Activated T-cell treated with anti-CD3 and anti-CD28 coated beads, Interleukin-2, amount 50 U/mL, for 72 hours (primary cell): ENCODE measurements around the gene GPRIN3. TPM values are rescaled to one million over a fixed set of nuclear protein-coding genes. Genes with fewer than 3 reads are reported as not detected.
A peak's percentile ranks its signal among the peaks of the same experiment; 100 is the strongest.

Source experiments
- ATAC-seq, 2 donors: fragments of 150-1000 bp; cut with Tn5 transposase; replicated peaks in 1 of 2; 2 replicates each; pipeline ENCODE4 v1.10.0; 2021; ENCODE audit warnings: moderate library complexity in 2 of 2, mild to moderate bottlenecking in 1 of 2
- DNase-seq, 2 donors: peaks; one replicate each; pipeline ENCODE4 v3.0.0; 2021 to 2022; ENCODE audit warnings: mixed read lengths in 1 of 2
- H3K27ac Mint-ChIP-seq: one replicate; pipeline ENCODE4 v1.8.0; 2022; ENCODE audit warnings: mild to moderate bottlenecking, moderate library complexity, mixed read lengths
- H3K27me3 Mint-ChIP-seq: one replicate; pipeline ENCODE4 v1.8.0; 2022; ENCODE audit warnings: low read depth, mixed read lengths
- H3K36me3 Mint-ChIP-seq, 2 donors: one replicate each; pipeline ENCODE4 v1.8.0; 2022; ENCODE audit warnings: mixed read lengths in 2 of 2, mild to moderate bottlenecking in 1 of 2; ENCODE audit not compliant: insufficient read depth in 2 of 2
- H3K4me1 Mint-ChIP-seq: one replicate; pipeline ENCODE4 v1.8.0; 2022; ENCODE audit warnings: low read depth, mixed read lengths
- H3K4me3 Mint-ChIP-seq, 2 donors: one replicate each; pipeline ENCODE4 v1.8.0; 2022; ENCODE audit warnings: mild to moderate bottlenecking in 2 of 2, mixed read lengths in 2 of 2, moderate library complexity in 2 of 2
- H3K9me3 Mint-ChIP-seq, 2 donors: one replicate each; pipeline ENCODE4 v1.8.0; 2022; ENCODE audit warnings: mixed read lengths in 2 of 2
- total RNA-seq, 2 donors: library from RNA; stranded (reverse); gene quantifications; one replicate each; pipeline ENCODE4 v1.2.3, GENCODE V29; 2022

The GPRIN3 gene
- total RNA-seq, 2 donors from 2014 or later, result 19.9 to 32.3 TPM

DNA sequence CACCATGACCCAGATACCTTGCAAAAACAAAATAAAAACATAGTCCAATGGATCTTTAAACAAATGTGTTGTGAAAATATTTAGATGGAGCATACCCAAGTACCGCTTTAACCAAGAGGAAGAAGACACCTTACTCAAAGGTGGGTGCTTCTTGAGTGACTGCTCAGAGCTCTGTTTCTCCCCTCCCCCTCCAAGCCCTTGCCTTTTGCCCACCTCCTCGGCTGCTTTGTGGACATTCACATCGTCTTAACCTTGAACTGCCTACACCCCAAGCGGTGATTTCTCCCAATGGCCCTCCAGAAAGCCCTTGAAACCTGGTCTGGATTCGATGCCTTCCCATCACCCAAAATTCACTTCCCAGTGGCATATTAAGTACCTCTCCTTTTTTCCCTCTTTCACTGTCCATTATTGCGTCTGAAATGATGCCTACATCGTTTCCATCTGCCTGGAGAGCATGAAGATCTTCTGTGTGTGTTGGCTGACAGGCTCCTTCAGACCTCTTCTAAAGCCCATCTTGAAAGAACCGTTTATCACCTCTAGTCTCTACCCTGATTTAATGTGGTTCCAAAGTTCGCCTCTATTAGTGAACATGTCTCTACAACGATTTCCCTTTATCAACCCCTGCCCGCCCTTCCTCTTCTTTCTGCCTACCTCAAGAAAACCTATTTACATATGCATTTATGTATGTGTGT is 968 bp downstream of the GPRIN3 start:
- H3K36me3 Mint-ChIP-seq, result peaks cover 3 to 11% of the 10 kb centered on the region in 2 donors
- H3K27me3 Mint-ChIP-seq, result no peaks in the 10 kb centered on the region
- peaks cover 63% of the 10 kb centered on the region for H3K4me1 Mint-ChIP-seq
- ATAC-seq, result peak in 1 of 2 donors; percentile 17
- H3K4me3 Mint-ChIP-seq, result peak overlapping the region; percentile 85 to 92
- no peak for DNase-seq
- peak overlapping the region; percentile 75 for H3K27ac Mint-ChIP-seq
- H3K9me3 Mint-ChIP-seq, result no peaks in the 10 kb centered on the region

DNA sequence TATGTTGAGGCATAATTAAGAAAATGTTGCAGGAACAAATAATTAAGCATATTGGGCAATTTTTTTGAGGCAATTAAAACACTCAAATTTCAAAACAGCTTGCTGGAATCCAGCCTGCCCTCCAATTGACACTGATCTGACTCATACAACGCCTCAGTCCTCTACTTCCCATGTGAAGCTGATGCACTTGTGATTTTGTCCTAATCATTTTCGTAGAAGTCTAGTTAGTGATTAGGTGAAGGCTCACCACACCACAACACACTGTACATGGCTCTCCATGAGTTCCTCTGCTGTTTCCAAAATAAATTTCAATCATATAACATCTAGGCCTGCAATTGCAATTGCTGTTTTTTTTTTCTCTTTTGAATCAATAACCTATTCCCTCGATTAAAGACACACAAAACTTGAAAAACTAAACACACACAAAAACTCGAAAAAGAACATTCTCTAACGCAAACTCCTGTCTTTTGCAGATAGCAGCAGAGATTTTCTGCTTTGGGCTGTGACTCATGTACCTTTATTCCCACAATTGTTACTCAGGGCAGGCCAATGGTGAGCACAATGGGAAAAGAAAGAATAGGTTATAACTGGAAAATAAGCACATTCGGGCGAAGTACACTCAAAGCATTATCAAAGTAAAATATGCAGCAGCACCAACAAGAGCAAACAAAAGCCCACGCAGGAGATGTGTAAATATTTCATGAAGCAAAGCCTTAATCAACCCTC is 1.7 kb downstream of the GPRIN3 start:
- H3K9me3 Mint-ChIP-seq, result no peaks in the 10 kb centered on the region
- H3K4me3 Mint-ChIP-seq, result peak overlapping the region; percentile 85 to 92
- DNase-seq, result no peak
- peaks cover 71% of the 10 kb centered on the region for H3K4me1 Mint-ChIP-seq
- H3K36me3 Mint-ChIP-seq, result peaks cover 3 to 11% of the 10 kb centered on the region in 2 donors
- H3K27ac Mint-ChIP-seq, result peak overlapping the region; percentile 75
- no peaks in the 10 kb centered on the region for H3K27me3 Mint-ChIP-seq
- ATAC-seq, result peak; percentile 39 to 53

DNA sequence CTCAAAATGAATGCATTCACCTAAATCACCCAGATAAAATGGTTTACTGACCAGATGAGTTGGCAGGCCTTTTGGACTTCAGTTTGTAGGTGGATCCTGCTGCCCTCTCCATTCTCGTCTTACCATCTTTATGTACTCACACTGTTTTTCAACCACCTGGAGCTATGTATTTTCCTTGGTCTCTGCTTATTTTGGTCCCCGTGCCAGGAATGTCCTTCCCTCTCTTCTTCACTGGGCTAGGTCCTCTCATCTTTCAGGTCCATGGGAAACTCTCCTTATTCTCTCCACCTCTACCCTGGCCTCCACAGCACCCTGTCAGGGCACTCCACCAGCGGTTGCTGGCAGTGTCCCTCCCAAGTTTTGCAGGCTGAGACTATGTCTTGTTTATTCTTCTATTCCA is 2.6 kb downstream of the GPRIN3 start:
- H3K27me3 Mint-ChIP-seq, result no peaks in the 10 kb centered on the region

DNA sequence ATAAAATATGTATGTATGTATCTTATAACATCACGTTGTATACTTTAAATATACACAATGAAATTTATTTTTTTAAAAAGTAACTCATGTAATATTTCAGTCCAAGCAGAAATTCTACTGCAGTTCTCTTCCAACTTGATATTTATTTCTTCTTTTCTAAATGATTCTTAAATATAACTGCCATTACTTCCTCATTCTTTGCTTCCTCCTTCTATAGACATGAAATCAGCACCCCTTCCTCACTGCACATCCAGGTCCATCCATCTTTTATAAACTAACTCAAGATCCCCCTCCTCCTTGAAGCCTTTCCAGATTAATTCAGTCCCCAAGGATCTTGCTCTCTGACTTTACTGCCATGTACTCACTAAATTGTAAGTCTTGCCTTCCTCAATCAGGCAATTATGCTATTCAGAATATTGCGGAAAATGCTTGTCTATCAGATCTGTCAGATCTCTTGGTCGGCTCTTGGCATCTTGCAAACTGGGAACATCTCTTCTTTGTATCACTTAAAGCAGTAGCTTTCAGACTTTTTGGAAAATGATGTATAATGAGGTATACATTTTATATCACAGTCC is 3.7 kb downstream of the GPRIN3 start:
- peak overlapping the region; percentile 78 for H3K27ac Mint-ChIP-seq
- DNase-seq, result no peak
- H3K4me1 Mint-ChIP-seq, result peaks cover 81% of the 10 kb centered on the region
- ATAC-seq, result no peak
- no peaks in the 10 kb centered on the region for H3K9me3 Mint-ChIP-seq
- peak overlapping the region; percentile 61 to 83 for H3K4me3 Mint-ChIP-seq
- H3K27me3 Mint-ChIP-seq, result no peaks in the 10 kb centered on the region
- peaks cover 3 to 11% of the 10 kb centered on the region in 2 donors for H3K36me3 Mint-ChIP-seq

More for the DNA sequence above, 2.6 kb downstream of the GPRIN3 start:
- ATAC-seq (no peak), DNase-seq (no peak)
- H3K9me3 Mint-ChIP-seq, result no peaks in the 10 kb centered on the region
- peak overlapping the region; percentile 75 for H3K27ac Mint-ChIP-seq
- H3K4me1 Mint-ChIP-seq, result peaks cover 74% of the 10 kb centered on the region
- peaks cover 3 to 11% of the 10 kb centered on the region in 2 donors for H3K36me3 Mint-ChIP-seq
- peak overlapping the region; percentile 85 to 92 for H3K4me3 Mint-ChIP-seq

DNA sequence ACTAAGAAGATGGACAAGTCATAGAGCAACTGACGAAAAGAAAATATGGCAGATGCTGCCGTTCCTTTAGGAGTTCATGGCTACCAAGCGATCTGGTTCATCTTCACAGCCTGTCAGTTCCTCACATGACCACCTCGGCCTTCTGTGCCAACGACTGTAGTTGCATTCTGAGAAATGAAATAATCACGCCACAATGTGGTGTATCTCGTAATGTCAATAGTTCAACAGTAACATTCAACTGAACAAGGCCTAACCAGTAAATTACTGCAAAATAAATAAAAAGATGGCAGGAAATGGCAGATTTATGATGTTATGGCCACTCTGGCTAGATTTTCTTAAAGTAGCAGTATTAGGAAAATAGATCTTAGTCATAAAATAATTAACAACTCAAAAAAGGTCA is 4.4 kb downstream of the GPRIN3 start:
- Mint-ChIP-seq H3K9me3 (no peaks in the 10 kb centered on the region), H3K36me3 (peaks cover 3 to 11% of the 10 kb centered on the region in 2 donors), H3K4me1 (peaks cover 85% of the 10 kb centered on the region), H3K4me3 (peak overlapping the region; percentile 69 to 100), H3K27me3 (no peaks in the 10 kb centered on the region), H3K27ac (peak overlapping the region; percentile 100)
- ATAC-seq (peak; percentile 29 to 48), DNase-seq (peak; percentile 51 to 65)

DNA sequence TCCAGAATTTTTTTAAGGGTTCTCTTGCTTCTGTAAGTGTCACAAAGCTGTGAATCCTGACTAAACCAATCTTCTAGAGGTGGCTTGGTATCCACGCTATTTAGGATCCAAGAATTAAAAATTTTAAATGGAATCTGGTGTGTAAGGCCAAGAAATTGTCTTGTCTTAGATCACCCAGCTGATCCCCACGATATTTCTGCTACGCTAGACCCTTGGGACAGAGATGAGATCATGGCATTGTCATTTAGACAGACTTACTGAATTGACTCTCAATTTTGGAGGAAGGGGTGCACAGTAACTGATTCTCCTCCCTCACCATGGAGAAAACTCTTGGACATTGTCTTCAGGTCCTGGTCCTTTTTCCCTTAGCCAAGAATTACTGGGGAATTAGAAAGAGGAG is 5.7 kb downstream of the GPRIN3 start:
- peak overlapping the region; percentile 100 for H3K27ac Mint-ChIP-seq
- peaks cover 94% of the 10 kb centered on the region for H3K4me1 Mint-ChIP-seq
- no peaks in the 10 kb centered on the region for H3K9me3 Mint-ChIP-seq
- no peaks in the 10 kb centered on the region for H3K27me3 Mint-ChIP-seq
- DNase-seq (no peak), ATAC-seq (peak in 1 of 2 donors; percentile 10)
- peaks cover 3 to 7% of the 10 kb centered on the region in 2 donors for H3K36me3 Mint-ChIP-seq
- H3K4me3 Mint-ChIP-seq, result peak overlapping the region; percentile 69 to 100

DNA sequence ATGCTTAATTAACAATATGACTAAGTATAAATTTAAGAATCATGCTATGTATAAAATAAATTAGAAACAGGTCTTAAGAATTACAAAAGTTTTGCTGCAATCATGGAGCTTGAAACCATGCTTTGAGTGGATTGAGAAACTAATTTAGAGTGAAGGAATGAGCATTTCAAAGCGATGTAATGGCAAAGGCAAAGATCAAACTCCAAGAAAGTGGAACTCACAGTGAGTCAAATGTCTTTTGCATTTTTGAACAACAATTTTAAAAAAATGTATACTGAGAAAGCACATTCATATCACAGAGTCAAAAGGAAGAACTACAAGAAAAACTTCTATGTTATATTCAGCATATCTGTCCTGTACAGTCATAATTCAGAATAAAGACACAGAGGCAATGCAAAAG is 6.6 kb downstream of the GPRIN3 start:
- H3K36me3 Mint-ChIP-seq, result peaks cover 0 to 2% of the 10 kb centered on the region in 2 donors
- peaks cover 90% of the 10 kb centered on the region for H3K4me1 Mint-ChIP-seq
- H3K4me3 Mint-ChIP-seq, result peak overlapping the region; percentile 69 to 100
- no peaks in the 10 kb centered on the region for H3K27me3 Mint-ChIP-seq
- peak overlapping the region; percentile 100 for H3K27ac Mint-ChIP-seq
- ATAC-seq (peak; percentile 20 to 22), DNase-seq (no peak)
- no peaks in the 10 kb centered on the region for H3K9me3 Mint-ChIP-seq

DNA sequence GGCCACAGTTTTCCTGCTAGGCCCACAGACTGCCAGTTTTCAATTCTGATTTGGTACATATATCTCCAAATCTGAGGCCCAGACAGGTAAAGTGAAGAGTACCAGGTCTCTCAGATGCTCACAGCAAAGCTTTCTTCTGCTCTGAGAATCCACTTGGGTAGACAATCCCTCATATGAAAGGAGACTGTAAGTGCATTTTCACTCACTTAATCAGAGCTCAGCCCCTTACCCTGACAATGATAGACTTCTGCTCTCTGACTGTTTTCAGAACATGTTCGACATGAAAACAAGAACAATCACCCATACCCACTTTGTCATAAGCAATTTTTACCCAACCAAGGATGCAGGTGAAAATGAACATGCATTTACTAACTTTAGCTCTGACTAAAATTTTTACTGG is 7.1 kb downstream of the GPRIN3 start:
- no peaks in the 10 kb centered on the region for H3K9me3 Mint-ChIP-seq
- peak overlapping the region; percentile 90 to 96 for H3K4me3 Mint-ChIP-seq
- peaks cover 87% of the 10 kb centered on the region for H3K4me1 Mint-ChIP-seq
- peaks cover 0 to 2% of the 10 kb centered on the region in 2 donors for H3K36me3 Mint-ChIP-seq
- no peak for DNase-seq
- no peaks in the 10 kb centered on the region for H3K27me3 Mint-ChIP-seq
- peak; percentile 28 to 39 for ATAC-seq
- H3K27ac Mint-ChIP-seq, result peak overlapping the region; percentile 99

DNA sequence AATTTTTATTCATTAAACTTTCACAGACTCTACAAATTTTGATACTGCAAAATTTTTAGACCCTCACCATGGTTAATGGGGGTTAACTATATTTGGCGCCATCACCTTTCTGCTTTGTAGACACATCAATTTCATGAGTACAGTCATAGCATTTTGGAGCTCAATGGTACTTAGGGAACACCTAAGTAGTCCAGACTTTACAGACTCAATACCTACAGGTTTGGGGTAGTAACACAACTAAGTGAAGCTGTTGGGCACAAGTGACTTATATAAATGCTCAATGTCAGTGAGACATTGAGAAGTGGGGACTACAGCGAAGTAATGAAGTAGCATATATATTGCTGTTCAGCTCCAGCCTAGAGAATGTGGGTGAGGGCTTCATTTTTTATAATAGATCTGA is 7.5 kb downstream of the GPRIN3 start:
- peaks cover 87% of the 10 kb centered on the region for H3K4me1 Mint-ChIP-seq
- H3K36me3 Mint-ChIP-seq, result peaks cover 0 to 1% of the 10 kb centered on the region in 2 donors
- no peaks in the 10 kb centered on the region for H3K9me3 Mint-ChIP-seq
- H3K27ac Mint-ChIP-seq, result peak overlapping the region; percentile 99
- no peak for ATAC-seq
- no peak for DNase-seq
- peak overlapping the region; percentile 90 to 96 for H3K4me3 Mint-ChIP-seq
- no peaks in the 10 kb centered on the region for H3K27me3 Mint-ChIP-seq

DNA sequence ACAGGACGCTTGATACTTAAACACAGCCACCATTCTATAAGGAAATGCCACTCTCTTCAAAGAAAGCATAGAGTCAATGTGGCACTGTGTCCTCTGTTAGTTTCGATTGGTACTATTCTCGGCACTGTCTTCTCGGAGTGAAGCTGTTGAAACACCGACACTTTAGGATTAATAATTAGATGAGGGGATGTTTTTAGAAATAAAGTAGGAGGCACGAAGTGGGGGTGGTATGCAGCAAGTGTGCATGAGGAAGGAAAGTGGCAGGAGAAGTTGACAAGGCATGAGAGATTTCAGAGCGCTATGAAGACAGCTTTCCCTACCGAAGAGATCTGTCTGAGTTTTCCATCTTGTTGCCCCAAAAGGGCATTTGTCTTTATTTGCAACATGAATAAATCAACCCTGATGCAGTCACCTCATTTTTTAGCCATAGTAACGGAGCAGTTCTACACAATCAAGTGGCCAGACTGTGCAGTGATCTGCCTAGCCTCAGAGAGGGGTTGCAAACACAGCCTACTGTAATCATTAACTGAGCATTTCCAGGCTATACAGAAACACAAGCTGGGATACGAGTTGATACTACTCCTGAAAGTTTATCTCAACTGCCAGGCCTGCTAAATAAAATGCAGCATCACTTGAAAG is 8.3 kb downstream of the GPRIN3 start:
- Mint-ChIP-seq H3K4me1 (peaks cover 88% of the 10 kb centered on the region), H3K9me3 (no peaks in the 10 kb centered on the region), H3K36me3 (no peaks in the 10 kb centered on the region), H3K4me3 (peak overlapping the region; percentile 90 to 96), H3K27me3 (no peaks in the 10 kb centered on the region), H3K27ac (peak overlapping the region; percentile 99)
- ATAC-seq (peak; percentile 17 to 22), DNase-seq (no peak)

DNA sequence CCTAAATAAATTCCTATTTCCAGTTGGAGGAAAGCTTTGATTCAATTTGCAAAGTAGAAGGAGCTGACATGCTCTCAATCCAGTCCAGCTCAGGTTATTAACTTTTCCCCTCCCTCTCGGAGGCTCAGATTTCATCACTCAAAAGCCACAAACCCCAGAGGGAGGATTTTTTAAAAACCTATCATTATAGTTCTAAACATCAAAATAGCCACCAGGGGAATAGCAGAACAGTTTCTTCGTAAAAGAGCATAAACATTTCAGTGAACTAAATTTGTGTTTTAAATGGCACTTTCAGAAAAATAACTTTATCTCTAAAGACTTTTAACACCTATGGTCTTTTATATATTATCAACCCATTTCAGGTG is 8.8 kb downstream of the GPRIN3 start:
- Mint-ChIP-seq H3K27ac (peak overlapping the region; percentile 99), H3K9me3 (no peaks in the 10 kb centered on the region), H3K4me3 (peak overlapping the region; percentile 90 to 96), H3K36me3 (no peaks in the 10 kb centered on the region), H3K4me1 (peaks cover 88% of the 10 kb centered on the region), H3K27me3 (no peaks in the 10 kb centered on the region)
- ATAC-seq (no peak), DNase-seq (no peak)

DNA sequence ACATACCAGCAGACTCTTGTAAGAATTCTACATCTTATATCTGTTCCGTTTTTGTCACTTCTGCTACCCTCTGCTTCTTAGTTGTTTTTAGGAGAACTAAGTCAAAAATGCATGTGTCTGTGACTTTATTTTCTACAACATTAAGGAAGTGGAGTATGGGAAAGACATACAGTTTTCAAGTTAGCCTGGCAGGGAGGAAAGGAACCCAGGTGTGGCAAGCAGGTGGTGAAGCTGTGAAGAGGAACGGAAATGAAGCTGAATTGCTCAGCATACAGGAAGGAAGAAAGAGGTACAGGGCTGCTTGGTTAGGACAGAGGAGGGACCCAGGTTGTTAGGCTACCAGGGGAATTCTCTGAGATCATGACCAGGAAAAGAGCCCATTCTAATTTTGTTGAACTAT is 9.4 kb downstream of the GPRIN3 start:
- H3K27ac Mint-ChIP-seq, result peak overlapping the region; percentile 92
- no peaks in the 10 kb centered on the region for H3K9me3 Mint-ChIP-seq
- DNase-seq, result peak in 1 of 2 donors; percentile 37
- H3K27me3 Mint-ChIP-seq, result no peaks in the 10 kb centered on the region
- H3K4me1 Mint-ChIP-seq, result peaks cover 88% of the 10 kb centered on the region
- H3K4me3 Mint-ChIP-seq, result peak overlapping the region; percentile 88 to 90
- ATAC-seq, result peak; percentile 15 to 16
- peaks cover 0 to 2% of the 10 kb centered on the region in 2 donors for H3K36me3 Mint-ChIP-seq

DNA sequence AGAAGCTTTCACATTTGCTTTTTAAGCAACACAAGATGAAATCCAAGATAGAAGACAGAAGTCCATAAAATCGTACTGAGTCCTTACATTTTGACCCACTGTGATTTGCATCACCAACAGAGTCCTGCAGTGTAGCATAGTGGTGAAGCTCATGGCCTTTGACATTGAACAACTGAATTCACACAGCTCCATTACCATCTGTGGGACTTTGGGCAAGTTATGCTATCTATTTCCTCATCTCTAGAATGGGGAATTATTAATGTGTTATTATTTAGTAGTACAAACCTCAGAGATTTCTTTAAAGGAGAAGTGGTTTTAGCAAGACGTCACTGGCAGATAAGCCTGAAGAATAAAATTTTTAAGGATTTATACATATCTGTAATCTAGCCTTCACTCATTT is 10.7 kb downstream of the GPRIN3 start:
- peaks cover 0 to 2% of the 10 kb centered on the region in 2 donors for H3K36me3 Mint-ChIP-seq
- no peak for ATAC-seq
- H3K27ac Mint-ChIP-seq, result peak overlapping the region; percentile 81
- no peaks in the 10 kb centered on the region for H3K9me3 Mint-ChIP-seq
- DNase-seq, result no peak
- H3K4me3 Mint-ChIP-seq, result peak overlapping the region; percentile 66 to 71
- no peaks in the 10 kb centered on the region for H3K27me3 Mint-ChIP-seq
- H3K4me1 Mint-ChIP-seq, result peaks cover 89% of the 10 kb centered on the region
